CD4-positive, alpha-beta T cell (primary cell): ENCODE data around the gene STYK1. TPM values are rescaled to one million over a fixed set of nuclear protein-coding genes. Genes with fewer than 3 reads are reported as not detected.

ENCODE experiments used
- ATAC-seq: fragments of 200-7000 bp; cut with Tn5 transposase; one replicate; pipeline ENCODE4 v1.10.0; 2022; ENCODE audit warnings: mild to moderate bottlenecking; ENCODE audit not compliant: poor library complexity
- CTCF ChIA-PET: fragments of 350-600 bp; sonication (Branson Sonifier 250); formaldehyde crosslinking; loops from one replicate; lab custom pipeline; 2021; ENCODE audit warnings: antibody characterized with exemption, inconsistent platforms; lab: Charles Lee
- POLR2A ChIA-PET: fragments of 350-600 bp; sonication (Branson Sonifier 250); formaldehyde crosslinking; loops from one replicate; lab custom pipeline; 2021; ENCODE audit warnings: antibody characterized with exemption, inconsistent platforms; lab: Charles Lee
- DNase-seq, 14 experiments: peaks; one replicate each; pipeline ENCODE4 v3.0.0-alpha.2; 2013 to 2020; ENCODE audit warnings: mixed read lengths in 2 of 14
- H3K27ac ChIP-seq, 2 donors: one replicate each; pipeline versions ENCODE4 v1.5.1 to v1.7.0; 2013; ENCODE audit warnings: low read length in 2 of 2, low read depth in 1 of 2, mild to moderate bottlenecking in 1 of 2
- H3K27me3 ChIP-seq, 2 experiments: 1 replicate in 1 of 2; 2 replicates in 1 of 2; pipeline versions ENCODE4 v1.6.1 to v1.7.0; 2013; ENCODE audit warnings: low read length in 2 of 2, control low read depth in 1 of 2, mild to moderate bottlenecking in 1 of 2, moderate library complexity in 1 of 2; ENCODE audit not compliant: insufficient read depth in 2 of 2, control insufficient read depth in 1 of 2
- H3K36me3 ChIP-seq: one replicate; pipeline ENCODE4 v1.6.1; 2013; ENCODE audit warnings: low read length, control low read depth; ENCODE audit not compliant: insufficient read depth
- H3K4me1 ChIP-seq: one replicate; pipeline ENCODE4 v1.6.1; 2013; ENCODE audit warnings: low read length, control low read depth; ENCODE audit not compliant: insufficient read depth
- H3K4me3 ChIP-seq: one replicate; pipeline ENCODE4 v1.5.1; 2013; ENCODE audit warnings: mild to moderate bottlenecking, low read length, moderate library complexity
- H3K9me3 ChIP-seq, 2 experiments: 1 replicate in 1 of 2; 2 replicates in 1 of 2; pipeline versions ENCODE4 v1.6.1 to v1.7.0; 2013; ENCODE audit warnings: low read length in 2 of 2, mild to moderate bottlenecking in 2 of 2, control low read depth in 1 of 2, moderate library complexity in 1 of 2; ENCODE audit not compliant: control insufficient read depth in 1 of 2, insufficient read depth in 1 of 2
- H3K27ac Mint-ChIP-seq: one replicate; pipeline ENCODE4 v1.8.0; 2020; ENCODE audit warnings: mixed read lengths
- H3K27me3 Mint-ChIP-seq: one replicate; pipeline ENCODE4 v1.8.0; 2021; ENCODE audit warnings: mixed read lengths
- H3K36me3 Mint-ChIP-seq: one replicate; pipeline ENCODE4 v1.8.0; 2021; ENCODE audit warnings: low read depth, mixed read lengths
- H3K4me1 Mint-ChIP-seq: one replicate; pipeline ENCODE4 v1.8.0; 2021; ENCODE audit warnings: low read depth, mixed read lengths
- H3K4me3 Mint-ChIP-seq: one replicate; pipeline ENCODE4 v1.8.0; 2020; ENCODE audit warnings: mild to moderate bottlenecking, mixed read lengths
- H3K9me3 Mint-ChIP-seq: one replicate; pipeline ENCODE4 v1.8.0; 2020; ENCODE audit warnings: mixed read lengths
- intact Hi-C, 2 experiments: fragments of 100-400 bp; cut with DNase I in 1 of 2; cut with micrococcal nuclease in 1 of 2; formaldehyde crosslinking; loops; one replicate each; pipeline versions ENCODE4 v1.15.1 to v1.9.0; 2023 to 2025; cut with DNase I, micrococcal nuclease
- total RNA-seq, 174 experiments: library from RNA in 2 of 174; stranded (reverse) in 2 of 174; gene quantifications; one replicate each; pipeline ENCODE4 v1.2.3 and lab custom pipeline; 2021 to 2026
- TF ChIP-seq, protein P1 (sequence below): fragments of 200-600 bp; IDR thresholded peaks from one replicate; pipeline ENCODE4 v1.8.0; 2022; ENCODE audit warnings: antibody characterized with exemption, mild to moderate bottlenecking

Gene STYK1
- total RNA-seq, 2 experiments from 2014 or later, result not detected

DNA sequence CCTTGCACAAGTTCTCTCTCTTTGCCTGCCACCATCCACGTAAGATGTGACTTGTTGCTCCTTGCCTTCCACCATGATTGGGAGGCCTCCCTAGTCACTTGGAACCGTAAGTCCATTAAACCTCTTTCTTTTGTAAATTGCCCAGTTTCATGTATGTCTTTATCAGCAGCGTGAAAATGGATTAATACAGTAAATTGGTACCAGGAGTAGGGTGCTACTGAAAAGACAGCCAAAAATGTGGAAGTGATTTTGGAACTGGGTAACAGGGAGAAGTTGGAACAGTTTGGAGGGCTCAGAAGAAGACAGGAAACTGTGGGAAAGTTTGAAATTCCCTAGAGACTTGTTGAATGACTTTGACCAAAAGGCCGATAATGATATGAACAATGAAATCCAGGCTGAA, 27.9 kb downstream of the STYK1 start:
- H3K27ac Mint-ChIP-seq, result no peak overlapping the region
- ATAC-seq, result no peak
- H3K4me1 ChIP-seq, result no peaks in the 10 kb centered on the region
- H3K4me1 Mint-ChIP-seq, result no peaks in the 10 kb centered on the region
- CTCF ChIA-PET, result no interaction called here
- POLR2A ChIA-PET, result no interaction called here
- intact Hi-C loops, result no loop called here
- H3K9me3 ChIP-seq, result peaks cover 8 to 23% of the 10 kb centered on the region in 2 experiments
- H3K9me3 Mint-ChIP-seq, result peaks cover 24% of the 10 kb centered on the region
- H3K27ac ChIP-seq, result no peak overlapping the region
- H3K36me3 Mint-ChIP-seq, result peaks cover 18% of the 10 kb centered on the region
- no peaks in the 10 kb centered on the region for H3K27me3 ChIP-seq
- TF ChIP-seq, protein P1, sequence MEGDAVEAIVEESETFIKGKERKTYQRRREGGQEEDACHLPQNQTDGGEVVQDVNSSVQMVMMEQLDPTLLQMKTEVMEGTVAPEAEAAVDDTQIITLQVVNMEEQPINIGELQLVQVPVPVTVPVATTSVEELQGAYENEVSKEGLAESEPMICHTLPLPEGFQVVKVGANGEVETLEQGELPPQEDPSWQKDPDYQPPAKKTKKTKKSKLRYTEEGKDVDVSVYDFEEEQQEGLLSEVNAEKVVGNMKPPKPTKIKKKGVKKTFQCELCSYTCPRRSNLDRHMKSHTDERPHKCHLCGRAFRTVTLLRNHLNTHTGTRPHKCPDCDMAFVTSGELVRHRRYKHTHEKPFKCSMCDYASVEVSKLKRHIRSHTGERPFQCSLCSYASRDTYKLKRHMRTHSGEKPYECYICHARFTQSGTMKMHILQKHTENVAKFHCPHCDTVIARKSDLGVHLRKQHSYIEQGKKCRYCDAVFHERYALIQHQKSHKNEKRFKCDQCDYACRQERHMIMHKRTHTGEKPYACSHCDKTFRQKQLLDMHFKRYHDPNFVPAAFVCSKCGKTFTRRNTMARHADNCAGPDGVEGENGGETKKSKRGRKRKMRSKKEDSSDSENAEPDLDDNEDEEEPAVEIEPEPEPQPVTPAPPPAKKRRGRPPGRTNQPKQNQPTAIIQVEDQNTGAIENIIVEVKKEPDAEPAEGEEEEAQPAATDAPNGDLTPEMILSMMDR, result no peak
- no peak overlapping the region for H3K4me3 ChIP-seq
- no peak for DNase-seq
- H3K36me3 ChIP-seq, result no peaks in the 10 kb centered on the region
- peaks cover 35% of the 10 kb centered on the region for H3K27me3 Mint-ChIP-seq
- H3K4me3 Mint-ChIP-seq, result no peak overlapping the region

DNA sequence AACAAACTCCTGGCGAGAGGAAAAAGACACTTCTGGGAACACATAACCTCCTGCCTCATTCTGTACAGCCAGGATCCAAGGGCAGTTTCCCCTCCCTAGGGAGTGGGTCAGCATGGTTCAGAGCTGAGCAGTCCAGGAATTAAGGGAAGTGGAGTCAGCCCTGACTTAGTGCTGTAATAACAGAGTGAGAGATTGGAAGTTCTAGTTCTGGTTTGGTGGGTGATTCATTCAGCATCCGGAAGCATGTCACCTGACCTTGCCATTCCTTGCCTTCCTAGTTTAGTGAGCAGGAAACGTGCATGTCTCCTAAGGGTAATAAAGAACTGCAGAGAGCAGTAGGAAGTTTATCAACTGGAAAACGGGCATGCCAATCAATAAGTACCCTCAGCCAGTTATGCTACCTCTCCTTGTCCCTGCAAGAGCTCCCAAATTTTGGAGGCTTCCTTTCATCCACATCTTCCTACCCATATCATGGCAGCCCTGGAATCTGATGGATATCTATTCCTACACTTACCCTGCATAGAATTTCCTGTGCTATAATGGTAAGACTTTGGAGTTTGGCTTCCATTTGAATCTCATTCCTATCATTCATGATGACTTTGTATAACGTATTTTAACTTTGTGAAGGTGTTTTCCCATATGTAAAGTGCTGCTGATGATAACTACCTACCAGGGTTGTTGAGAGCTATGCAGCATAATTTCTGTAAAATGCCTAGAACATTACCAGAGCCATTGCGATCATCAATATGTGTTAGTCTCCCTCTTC, 31.9 kb downstream of the STYK1 start:
- Mint-ChIP-seq H3K4me1 (no peaks in the 10 kb centered on the region), H3K27me3 (peaks cover 28% of the 10 kb centered on the region), H3K9me3 (peaks cover 18% of the 10 kb centered on the region), H3K4me3 (no peak overlapping the region), H3K36me3 (peaks cover 13% of the 10 kb centered on the region), H3K27ac (no peak overlapping the region)
- H3K36me3 ChIP-seq, result no peaks in the 10 kb centered on the region
- H3K4me3 ChIP-seq, result no peak overlapping the region
- TF ChIP-seq, protein P1, result no peak
- H3K27me3 ChIP-seq, result no peaks in the 10 kb centered on the region
- no peak overlapping the region for H3K27ac ChIP-seq
- intact Hi-C loops, result no loop called here
- ChIA-PET POLR2A (interaction anchor here (0.6 kb wide), 1 partner anchor 31 kb away, joined by 3 read pairs; no protein-coding TSS in a partner anchor), CTCF (no interaction called here)
- no peak for DNase-seq
- peaks cover 5 to 20% of the 10 kb centered on the region in 2 experiments for H3K9me3 ChIP-seq
- no peaks in the 10 kb centered on the region for H3K4me1 ChIP-seq
- no peak for ATAC-seq

DNA sequence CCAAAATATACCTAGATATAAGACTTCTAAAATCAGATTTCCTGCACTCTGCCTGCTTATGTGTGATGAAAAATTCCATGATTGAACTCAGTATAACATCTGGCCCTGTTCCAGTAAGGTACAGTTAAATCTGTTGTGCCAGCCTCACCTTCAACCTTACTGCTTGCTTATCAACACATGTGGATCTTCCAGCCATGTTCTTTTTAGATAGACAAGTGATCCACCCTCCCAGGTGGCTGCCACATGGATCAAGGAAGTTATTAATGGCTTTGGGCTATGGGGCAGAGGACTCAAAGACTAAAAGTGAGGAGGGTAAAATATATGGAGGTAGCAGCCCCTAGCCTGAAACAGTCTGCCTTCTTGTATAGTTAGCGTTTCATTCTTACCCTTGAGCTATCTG, 35.1 kb downstream of the STYK1 start:
- Mint-ChIP-seq H3K4me3 (no peak overlapping the region), H3K4me1 (no peaks in the 10 kb centered on the region), H3K36me3 (no peaks in the 10 kb centered on the region), H3K9me3 (no peaks in the 10 kb centered on the region), H3K27me3 (peaks cover 18% of the 10 kb centered on the region), H3K27ac (no peak overlapping the region)
- intact Hi-C loops, result no loop called here
- TF ChIP-seq, protein P1, result no peak
- ATAC-seq, result no peak
- no peak overlapping the region for H3K27ac ChIP-seq
- no peak overlapping the region for H3K4me3 ChIP-seq
- H3K4me1 ChIP-seq, result no peaks in the 10 kb centered on the region
- POLR2A ChIA-PET, result no interaction called here
- no peaks in the 10 kb centered on the region for H3K36me3 ChIP-seq
- H3K27me3 ChIP-seq, result no peaks in the 10 kb centered on the region
- H3K9me3 ChIP-seq, result no peaks in the 10 kb centered on the region
- no peak for DNase-seq
- CTCF ChIA-PET, result no interaction called here
